GM19372 (cell line): Measurements from ENCODE around the gene ENTREP3.
"Not testable (repeated sequence)": the region's sequence is repeated elsewhere in the genome, so short reads cannot be mapped to it uniquely, and the experiment has no call there.

Experiments used
- ATAC-seq: cut with Tn5 transposase; IDR thresholded peaks from one replicate; pipeline ENCODE4 v1.9.1; 2021; ENCODE audit warnings: mild to moderate bottlenecking, low read depth, moderate library complexity; ENCODE audit not compliant: unreplicated experiment

Gene ENTREP3, protein sequence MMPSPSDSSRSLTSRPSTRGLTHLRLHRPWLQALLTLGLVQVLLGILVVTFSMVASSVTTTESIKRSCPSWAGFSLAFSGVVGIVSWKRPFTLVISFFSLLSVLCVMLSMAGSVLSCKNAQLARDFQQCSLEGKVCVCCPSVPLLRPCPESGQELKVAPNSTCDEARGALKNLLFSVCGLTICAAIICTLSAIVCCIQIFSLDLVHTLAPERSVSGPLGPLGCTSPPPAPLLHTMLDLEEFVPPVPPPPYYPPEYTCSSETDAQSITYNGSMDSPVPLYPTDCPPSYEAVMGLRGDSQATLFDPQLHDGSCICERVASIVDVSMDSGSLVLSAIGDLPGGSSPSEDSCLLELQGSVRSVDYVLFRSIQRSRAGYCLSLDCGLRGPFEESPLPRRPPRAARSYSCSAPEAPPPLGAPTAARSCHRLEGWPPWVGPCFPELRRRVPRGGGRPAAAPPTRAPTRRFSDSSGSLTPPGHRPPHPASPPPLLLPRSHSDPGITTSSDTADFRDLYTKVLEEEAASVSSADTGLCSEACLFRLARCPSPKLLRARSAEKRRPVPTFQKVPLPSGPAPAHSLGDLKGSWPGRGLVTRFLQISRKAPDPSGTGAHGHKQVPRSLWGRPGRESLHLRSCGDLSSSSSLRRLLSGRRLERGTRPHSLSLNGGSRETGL

GRCh38 chr1:155255243-155256007 lies at the start of gene ENTREP3:
Gene ENTREP3 (minus strand): TSS chr1:155255483. CDS start chr1:155254877, 606 bp downstream.
- peak; percentile 45 for ATAC-seq

GRCh38 chr1:155304558-155305063 lies 49.3 kb upstream of the ENTREP3 start:
- no peak for ATAC-seq

- no peak for ATAC-seq
These were observed 46.1 kb upstream of the ENTREP3 start, which contains the start of gene PKLR for GRCh38 chr1:155301342-155301841. Gene PKLR (minus strand): TSS chr1:155301438. CDS start chr1:155301395, 43 bp downstream.

DNA sequence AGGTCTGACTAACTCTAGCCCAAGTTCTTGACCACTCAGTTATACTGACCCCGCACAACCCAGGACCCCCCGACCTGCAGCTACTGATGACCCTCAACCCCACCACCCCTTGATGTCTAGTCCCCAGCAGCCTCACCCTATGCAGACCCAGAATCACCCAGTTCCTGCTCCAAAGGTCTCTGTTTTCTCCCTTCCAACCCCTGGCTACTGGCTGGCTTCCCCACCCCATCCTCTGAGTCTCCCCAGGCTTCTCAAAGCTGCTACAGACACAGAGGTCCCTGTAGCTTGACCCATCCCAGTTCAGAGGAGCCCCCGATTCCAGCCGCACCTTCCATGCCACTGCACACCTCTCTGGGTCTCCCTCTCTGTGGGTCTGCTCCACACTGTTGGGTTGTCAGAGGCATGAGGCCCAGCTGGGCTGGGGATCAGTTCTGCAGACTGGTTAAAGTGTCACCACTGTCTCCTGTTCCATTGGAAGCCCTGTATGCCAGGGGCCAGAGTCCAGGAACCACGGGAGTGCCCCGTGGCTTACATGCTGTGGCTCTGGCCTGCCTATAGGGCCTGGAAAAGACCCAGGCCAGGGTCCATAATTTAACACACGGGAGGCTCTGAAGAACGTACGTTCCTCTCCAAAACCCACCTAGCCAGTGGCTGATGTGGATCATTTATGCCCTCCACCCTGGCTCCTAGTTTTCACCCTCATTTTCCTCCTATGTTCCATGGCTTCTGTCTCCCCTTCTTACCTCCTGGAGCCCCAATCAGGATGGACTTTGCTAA lies 45.5 kb upstream of the ENTREP3 start:
- ATAC-seq = no peak

- no peak for ATAC-seq
These were observed 44.7 kb upstream of the ENTREP3 start for GRCh38 chr1:155300024-155300423.

GRCh38 chr1:155297384-155297783 lies 42.1 kb upstream of the ENTREP3 start:
- no peak for ATAC-seq

DNA sequence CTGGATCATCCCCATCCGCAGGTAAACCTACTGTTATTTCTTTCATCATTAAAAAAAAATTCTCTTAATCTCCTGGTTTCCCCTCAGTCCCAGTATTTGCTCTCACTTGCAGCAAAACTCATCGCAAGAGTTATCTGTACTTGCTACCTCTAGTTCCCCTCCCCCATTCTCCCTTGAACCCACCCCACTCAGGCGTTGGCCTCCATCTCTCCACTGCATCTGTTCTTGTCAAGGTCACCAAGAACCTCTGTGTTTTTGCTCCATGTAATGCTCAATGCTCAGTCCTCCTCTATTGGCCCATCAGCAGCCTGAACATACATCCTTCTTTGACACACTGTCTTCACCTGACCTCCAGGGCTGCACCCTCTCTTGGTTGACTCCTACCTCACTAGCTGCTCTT lies 41.4 kb upstream of the ENTREP3 start:
- no peak for ATAC-seq

GRCh38 chr1:155295942-155296267 lies 40.6 kb upstream of the ENTREP3 start:
- ATAC-seq = no peak

DNA sequence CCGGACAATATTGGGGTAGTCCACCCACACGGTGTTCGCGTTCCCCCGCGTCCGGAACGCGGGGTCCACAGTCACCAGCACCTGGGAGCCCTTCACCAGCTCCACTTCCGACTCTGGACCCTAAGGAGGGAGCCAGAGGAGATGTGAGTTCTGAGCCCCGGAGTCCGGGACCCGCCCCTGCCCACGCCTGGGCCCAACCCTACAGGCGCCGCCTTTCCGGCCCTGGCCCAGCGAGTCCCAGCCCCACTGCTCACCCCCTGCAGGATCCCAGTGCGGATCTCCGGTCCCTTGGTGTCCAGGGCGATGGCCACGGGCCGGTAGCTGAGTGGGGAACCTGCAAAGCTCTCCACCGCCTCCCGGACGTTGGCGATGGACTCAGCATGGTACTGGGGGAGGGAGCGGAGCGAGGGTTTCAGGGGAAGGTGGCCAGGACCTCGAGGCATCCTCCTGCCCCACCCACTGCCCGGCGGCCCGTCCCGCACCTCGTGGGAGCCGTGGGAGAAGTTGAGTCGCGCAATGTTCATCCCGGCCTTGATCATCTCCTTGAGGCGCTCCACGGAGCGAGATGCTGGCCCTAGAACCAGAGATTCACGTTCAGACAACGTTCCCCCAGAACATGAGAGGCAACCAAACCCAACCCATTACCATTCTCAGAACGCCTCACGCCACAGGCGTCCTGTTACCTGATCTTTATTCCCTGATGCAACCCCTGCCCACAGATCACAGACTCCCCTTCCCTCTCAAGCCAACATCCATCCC lies 40.1 kb upstream of the ENTREP3 start:
- ATAC-seq = no peak

DNA sequence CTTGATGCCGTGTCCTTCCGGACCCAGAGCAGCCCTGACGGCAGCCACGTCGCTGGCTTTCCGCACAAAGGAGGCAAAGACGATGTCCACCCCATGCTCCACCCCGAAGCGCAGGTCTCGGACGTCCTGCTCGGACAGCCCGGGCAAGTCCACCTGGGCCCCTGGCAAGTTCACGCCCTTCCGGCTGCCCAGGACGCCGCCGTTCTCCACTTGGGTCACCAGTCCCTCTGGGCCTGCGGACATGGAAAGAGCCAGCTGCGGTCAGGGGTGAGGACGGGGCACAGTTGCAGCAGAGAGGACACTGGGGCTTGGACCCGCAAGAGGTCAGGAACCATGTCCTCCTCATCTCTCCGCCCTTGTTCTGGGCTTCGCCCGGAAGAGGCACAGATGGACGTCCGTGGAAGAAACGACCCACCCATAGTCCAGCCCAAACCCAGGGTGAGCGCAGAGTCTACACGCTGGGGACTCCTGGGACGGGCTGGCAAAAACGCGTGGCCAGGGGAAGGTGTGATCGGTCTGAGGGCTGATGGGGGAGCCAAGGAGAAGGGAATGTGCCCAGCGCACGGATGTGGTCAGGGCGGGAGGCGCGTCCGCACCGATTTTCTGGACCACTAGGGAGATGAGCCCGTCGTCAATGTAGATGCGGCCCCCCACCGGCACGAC lies 39.4 kb upstream of the ENTREP3 start:
- no peak for ATAC-seq

GRCh38 chr1:155293086-155293749 lies 37.9 kb upstream of the ENTREP3 start:
- ATAC-seq = no peak

DNA sequence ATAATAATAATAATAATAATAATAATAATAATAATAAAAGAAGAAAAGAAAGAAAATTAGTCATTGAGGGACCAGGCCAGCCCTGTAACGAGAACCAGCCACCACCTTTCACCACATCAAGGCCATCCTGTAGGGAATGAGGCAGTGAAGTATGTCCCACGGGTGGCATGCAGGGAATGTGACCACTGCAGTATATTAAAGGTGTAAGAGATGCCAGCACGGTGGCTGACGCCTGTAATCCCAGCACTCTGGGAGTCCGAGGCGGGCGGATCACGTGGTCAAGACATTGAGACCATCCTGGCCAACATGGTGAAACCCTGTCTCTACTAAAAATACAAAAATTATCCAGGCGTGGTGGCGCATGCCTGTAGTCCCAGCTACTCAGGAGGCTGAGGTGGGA lies 35.7 kb upstream of the ENTREP3 start:
- ATAC-seq = not testable (repeated sequence)

GRCh38 chr1:155287987-155288543 lies 32.8 kb upstream of the ENTREP3 start:
- no peak for ATAC-seq

DNA sequence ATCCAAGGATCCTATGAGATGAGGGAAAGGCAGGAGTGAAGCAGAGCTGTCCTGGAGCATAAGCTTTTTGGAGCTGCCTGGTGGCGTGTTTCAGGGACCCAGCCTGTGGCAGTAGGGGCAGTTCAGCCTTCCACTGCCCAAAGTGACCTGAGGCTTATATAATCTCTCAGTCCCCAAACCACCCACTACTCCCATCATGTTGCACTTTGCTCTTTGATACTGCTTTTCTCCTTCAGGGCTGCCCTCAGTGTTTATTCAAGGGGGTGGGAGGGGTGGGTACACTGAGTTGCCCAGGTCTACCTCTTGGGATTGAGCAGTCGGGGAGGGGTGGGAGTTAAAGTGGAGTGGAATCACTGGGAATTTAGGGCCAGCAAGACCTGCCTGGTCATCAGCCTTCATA lies 31.3 kb upstream of the ENTREP3 start:
- ATAC-seq = no peak

GRCh38 chr1:155285631-155286044 lies 30.4 kb upstream of the ENTREP3 start:
- ATAC-seq = no peak

DNA sequence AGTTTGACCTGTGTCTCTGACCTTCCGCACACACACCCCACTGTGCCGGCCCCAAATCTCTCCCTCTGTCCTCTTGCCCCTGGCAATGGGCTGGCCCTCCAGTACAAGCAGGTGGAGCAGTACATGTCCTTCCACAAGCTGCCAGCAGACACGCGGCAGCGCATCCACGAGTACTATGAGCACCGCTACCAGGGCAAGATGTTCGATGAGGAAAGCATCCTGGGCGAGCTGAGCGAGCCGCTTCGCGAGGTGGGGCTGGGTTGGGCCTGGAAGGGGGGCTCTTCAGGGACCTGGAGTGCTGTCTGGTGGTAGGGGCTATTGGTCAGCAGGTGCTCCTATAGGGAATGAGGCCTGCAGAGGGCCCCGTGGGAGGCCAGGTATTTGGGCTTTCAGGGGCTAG lies 29.8 kb upstream of the ENTREP3 start:
- ATAC-seq = no peak

DNA sequence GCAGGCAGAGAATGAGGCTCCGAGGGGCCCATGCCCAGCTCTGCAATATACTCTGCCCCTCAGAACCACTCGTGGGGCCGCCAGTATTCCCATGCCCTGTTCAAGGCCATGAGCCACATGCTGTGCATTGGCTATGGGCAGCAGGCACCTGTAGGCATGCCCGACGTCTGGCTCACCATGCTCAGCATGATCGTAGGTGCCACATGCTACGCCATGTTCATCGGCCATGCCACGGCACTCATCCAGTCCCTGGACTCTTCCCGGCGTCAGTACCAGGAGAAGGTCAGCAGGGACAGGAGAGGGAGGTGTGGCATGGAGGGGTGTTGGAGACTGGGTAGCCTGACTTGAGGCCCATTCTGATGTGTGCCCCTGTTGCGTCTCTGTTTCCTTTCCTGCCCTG lies 29.2 kb upstream of the ENTREP3 start:
- ATAC-seq = no peak

DNA sequence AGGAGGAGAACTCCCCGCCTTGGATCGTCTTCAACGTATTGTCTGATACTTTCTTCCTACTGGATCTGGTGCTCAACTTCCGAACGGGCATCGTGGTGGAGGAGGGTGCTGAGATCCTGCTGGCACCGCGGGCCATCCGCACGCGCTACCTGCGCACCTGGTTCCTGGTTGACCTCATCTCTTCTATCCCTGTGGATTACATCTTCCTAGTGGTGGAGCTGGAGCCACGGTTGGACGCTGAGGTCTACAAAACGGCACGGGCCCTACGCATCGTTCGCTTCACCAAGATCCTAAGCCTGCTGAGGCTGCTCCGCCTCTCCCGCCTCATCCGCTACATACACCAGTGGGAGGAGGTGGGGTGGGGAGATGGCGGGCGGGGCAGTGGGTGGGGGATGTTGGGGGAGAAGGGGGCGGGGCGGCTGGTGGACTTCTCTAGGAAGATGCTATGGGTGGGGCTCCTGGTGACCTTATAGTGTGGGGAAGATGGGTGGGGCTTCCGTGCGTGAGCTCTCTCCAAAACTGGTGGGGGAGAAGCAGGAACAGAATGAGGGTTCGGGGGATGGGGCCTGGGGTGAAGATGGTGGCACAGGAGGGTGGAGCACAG lies 27.3 kb upstream of the ENTREP3 start:
- no peak for ATAC-seq
